ENCODE data around the gene MAP3K19.
"Not testable (repeated sequence)": the region's sequence is repeated elsewhere in the genome, so short reads cannot be mapped to it uniquely, and the experiment has no call there.

Gene MAP3K19

DNA sequence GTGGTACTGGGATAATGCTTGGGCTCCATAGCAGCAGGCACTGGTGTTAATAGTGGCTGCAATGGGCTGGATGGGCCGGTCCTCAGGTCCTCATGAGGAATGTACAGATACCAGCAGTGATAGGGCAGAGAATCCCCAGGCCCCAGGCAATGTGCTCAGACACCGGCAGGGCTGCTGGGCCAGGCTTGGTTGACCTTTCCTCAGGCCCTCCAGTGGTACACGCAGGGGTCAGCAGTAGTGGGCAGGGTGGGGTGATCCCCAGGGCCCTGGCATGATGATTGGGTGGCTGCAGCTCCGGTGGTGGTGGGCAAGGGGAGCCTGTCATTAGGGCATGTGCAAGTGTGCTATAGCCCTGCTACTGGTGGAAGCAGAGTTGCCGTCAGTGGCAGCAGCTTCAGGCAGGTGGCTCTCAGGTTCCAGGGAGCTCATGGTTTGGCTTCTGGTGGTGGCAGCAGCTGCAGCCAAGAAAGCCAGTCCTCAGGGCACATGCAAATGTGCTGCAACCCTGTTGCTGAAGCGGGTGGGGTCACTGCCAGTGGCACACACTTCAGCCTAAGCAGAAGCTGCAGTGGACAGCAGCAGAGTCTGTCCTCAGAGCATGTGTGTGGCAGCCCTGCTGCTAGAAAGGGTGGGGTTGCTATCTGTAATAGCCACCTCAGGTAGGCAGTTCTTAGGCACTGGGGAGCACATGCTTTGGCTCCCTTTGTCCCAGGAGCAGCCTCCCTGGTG, 71.8 kb downstream of the MAP3K19 start:
- TF ChIP-seq TARDBP (IDR thresholded peaks at IDR 0.05) = no peak
- no peak for TF ChIP-seq SP1 (IDR thresholded peaks at IDR 0.05)
- no peak for TF ChIP-seq SUZ12 (IDR thresholded peaks at IDR 0.05)
- CTCF ChIA-PET = no interaction called here
- POLR2A ChIA-PET = no interaction called here
- DNase-seq (ENCODE audit: extremely low spot score) = no peak

DNA sequence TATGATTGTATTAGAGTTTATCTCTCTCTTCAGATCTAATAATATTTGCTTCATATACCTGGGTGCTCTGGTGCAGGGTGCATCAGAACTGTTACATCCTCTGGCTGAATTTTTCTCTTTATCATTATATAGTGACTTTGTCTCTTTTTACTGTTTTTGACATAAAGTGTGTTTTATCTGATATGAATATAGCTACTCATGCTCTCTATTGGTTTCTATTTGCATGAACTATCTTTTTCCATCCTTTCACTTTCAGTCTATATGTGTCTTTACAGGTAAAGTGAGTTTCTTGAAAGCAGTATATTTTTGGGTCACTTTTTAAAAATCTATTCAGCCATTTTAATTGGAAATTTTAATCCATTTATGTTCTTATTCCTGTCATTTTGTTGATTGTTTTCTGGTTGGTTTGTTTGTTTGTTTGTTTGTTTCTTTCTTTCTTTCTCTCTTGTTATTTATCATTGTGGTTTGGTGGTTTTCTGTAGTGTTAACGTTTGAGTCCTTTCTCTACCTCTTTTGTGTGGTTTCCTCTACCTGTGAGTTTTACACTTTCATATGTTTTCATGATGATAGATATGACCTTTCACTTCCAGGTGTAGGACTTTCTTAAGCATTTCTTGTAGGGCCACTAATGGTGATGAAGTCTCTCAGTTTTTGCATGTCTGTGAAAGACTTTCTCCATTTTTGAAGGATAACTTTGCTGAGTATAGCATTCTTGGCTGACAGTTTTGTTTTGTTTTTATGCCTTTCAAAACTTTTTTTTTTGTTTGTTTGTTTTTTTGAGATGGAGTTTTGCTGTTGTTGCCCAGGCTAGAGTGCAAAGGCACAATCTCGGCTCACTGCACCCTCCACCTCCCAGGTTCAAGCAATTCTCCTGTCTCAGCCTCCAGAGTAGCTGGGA, 73.8 kb downstream of the MAP3K19 start:
- no peak for DNase-seq (ENCODE audit: extremely low spot score)
- CTCF ChIA-PET = no interaction called here
- no peak for TF ChIP-seq BHLHE40 (IDR thresholded peaks at IDR 0.05; ENCODE audit: borderline replicate concordance)
- TF ChIP-seq LEF1 (IDR thresholded peaks at IDR 0.05; ENCODE audit: borderline replicate concordance) = no peak
- TF ChIP-seq CTBP1 (IDR thresholded peaks at IDR 0.05; ENCODE audit: borderline replicate concordance) = no peak
- no peak for TF ChIP-seq ARNT (IDR thresholded peaks at IDR 0.05)
- TF ChIP-seq, protein P1, sequence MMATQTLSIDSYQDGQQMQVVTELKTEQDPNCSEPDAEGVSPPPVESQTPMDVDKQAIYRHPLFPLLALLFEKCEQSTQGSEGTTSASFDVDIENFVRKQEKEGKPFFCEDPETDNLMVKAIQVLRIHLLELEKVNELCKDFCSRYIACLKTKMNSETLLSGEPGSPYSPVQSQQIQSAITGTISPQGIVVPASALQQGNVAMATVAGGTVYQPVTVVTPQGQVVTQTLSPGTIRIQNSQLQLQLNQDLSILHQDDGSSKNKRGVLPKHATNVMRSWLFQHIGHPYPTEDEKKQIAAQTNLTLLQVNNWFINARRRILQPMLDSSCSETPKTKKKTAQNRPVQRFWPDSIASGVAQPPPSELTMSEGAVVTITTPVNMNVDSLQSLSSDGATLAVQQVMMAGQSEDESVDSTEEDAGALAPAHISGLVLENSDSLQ (IDR thresholded peaks at IDR 0.05) = no peak
- POLR2A ChIA-PET = no interaction called here

DNA sequence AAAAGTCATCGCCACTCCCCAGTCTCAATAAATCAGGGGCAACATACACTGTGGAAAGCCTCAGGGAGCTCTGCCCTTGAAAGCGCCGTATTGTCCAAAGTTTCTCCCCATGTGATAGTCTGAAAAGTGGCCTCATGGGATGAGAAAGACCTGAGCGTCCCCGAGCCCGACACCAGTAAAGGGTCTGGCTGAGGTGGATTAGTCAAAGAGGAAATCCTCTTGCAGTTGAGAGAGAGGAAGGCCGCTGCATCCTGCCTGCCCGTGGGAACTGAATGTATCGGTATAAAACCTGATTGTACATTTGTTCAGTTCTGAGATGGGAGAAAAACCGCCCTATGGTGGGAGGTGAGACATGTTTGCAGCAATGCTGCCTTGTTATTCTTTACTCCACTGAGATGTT, 80.1 kb downstream of the MAP3K19 start:
- DNase-seq (ENCODE audit: extremely low spot score); POLR2A ChIA-PET; CTCF ChIA-PET: not testable (repeated sequence)

DNA sequence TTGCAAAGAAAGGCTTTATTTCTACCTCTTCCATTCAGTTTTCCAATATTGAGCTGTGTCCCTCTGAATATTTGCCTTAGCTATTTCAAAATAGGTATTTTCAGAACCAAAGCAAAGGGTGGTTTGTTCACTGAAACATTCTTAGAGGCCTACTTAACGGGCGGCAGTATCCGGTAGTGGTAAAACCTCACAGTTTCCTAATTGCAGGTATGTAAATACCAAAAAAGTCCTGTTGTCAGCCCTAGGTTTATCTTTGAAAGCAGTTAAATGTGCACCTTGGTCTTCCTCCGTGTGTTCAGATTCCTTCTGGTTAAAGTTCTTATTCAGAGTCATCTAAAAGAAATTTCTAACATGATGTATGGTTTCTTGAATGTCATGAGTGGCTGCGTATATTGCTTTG, 89.8 kb downstream of the MAP3K19 start:
- ChIA-PET POLR2A (no interaction called here), CTCF (no interaction called here)
- TF ChIP-seq HDGF (IDR thresholded peaks at IDR 0.05; ENCODE audit: borderline replicate concordance) (no peak), SP1 (IDR thresholded peaks at IDR 0.05) (no peak), SUZ12 (IDR thresholded peaks at IDR 0.05) (no peak), LEF1 (IDR thresholded peaks at IDR 0.05; ENCODE audit: borderline replicate concordance) (no peak), BHLHE40 (IDR thresholded peaks at IDR 0.05; ENCODE audit: borderline replicate concordance) (no peak), FOXM1 (IDR thresholded peaks at IDR 0.05; ENCODE audit: borderline replicate concordance) (no peak), NFRKB (IDR thresholded peaks at IDR 0.05) (no peak), ELF4 (IDR thresholded peaks at IDR 0.05) (no peak), FOXK2 (IDR thresholded peaks at IDR 0.05) (no peak), L3MBTL2 (conservative IDR thresholded peaks at IDR 0.05) (no peak), CTBP1 (IDR thresholded peaks at IDR 0.05; ENCODE audit: borderline replicate concordance) (no peak)
- TF ChIP-seq, protein P1 (IDR thresholded peaks at IDR 0.05) = no peak
- no peak for DNase-seq (ENCODE audit: extremely low spot score)

DNA sequence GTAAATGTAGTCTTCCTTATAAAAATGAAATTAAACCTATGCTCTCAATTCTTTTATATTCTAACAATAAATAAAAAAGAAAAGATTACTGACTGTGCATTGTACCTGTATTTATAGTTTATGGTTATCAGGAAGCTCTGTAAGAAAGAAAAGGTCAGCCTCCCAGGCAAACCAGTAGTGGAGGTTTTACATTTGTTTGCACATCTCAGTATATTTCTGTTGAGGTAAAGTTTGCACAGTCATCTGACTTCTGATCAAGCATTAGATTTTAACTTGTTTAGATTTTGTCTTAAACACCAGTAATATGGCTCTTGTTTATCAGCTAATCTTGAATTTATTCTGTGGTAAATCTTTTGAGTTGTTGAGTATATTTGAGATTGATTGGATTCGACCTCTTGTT, 91.5 kb downstream of the MAP3K19 start:
- TF ChIP-seq FOXK2 (IDR thresholded peaks at IDR 0.05) (no peak), ELF4 (IDR thresholded peaks at IDR 0.05) (no peak), SUZ12 (IDR thresholded peaks at IDR 0.05) (no peak), TARDBP (IDR thresholded peaks at IDR 0.05) (no peak), BHLHE40 (IDR thresholded peaks at IDR 0.05; ENCODE audit: borderline replicate concordance) (no peak), ARNT (IDR thresholded peaks at IDR 0.05) (no peak), CTBP1 (IDR thresholded peaks at IDR 0.05; ENCODE audit: borderline replicate concordance) (no peak), LEF1 (IDR thresholded peaks at IDR 0.05; ENCODE audit: borderline replicate concordance) (no peak)
- TF ChIP-seq, protein P1 (IDR thresholded peaks at IDR 0.05) = no peak
- DNase-seq (ENCODE audit: extremely low spot score) = no peak
- ChIA-PET POLR2A (no interaction called here), CTCF (no interaction called here)

DNA sequence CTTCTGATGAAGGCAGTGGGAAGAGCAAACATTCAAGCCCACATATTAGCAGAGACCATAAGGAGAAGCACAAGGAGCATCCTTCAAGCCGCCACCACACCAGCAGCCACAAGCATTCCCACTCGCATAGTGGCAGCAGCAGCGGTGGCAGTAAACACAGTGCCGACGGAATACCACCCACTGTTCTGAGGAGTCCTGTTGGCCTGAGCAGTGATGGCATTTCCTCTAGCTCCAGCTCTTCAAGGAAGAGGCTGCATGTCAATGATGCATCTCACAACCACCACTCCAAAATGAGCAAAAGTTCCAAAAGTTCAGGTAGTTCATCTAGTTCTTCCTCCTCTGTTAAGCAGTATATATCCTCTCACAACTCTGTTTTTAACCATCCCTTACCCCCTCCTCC, 93.2 kb downstream of the MAP3K19 start:
- DNase-seq (ENCODE audit: extremely low spot score) = no peak
- CTCF ChIA-PET = no interaction called here
- POLR2A ChIA-PET = no interaction called here
- no peak for TF ChIP-seq ELF4 (IDR thresholded peaks at IDR 0.05)
- no peak for TF ChIP-seq ZNF384 (IDR thresholded peaks at IDR 0.05)
- no peak for TF ChIP-seq SUZ12 (IDR thresholded peaks at IDR 0.05)

DNA sequence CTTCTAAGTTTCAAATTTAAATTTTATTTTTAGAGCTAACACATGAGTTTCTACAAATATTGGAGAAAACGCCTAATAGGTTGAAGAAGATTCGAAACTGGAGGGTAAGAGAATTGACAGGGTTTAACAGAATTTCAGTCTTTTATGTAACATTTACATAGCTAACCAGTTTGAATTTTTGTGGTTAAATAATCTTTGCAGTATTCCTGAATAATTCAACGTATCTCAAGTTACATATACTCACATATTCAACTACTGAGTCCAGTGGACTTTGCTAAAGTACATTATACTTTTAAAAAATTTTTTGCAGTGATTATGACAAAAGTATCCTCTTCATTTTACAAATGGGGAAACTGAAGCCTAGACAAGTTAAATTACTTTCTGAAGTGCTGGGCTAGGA, 94.6 kb downstream of the MAP3K19 start:
- no peak for DNase-seq (ENCODE audit: extremely low spot score)
- ChIA-PET POLR2A (no interaction called here), CTCF (no interaction called here)
- no peak for TF ChIP-seq FOXM1 (IDR thresholded peaks at IDR 0.05; ENCODE audit: borderline replicate concordance)
- no peak for TF ChIP-seq FOXA1 (IDR thresholded peaks at IDR 0.05)
- no peak for TF ChIP-seq FOXK2 (IDR thresholded peaks at IDR 0.05)
- no peak for TF ChIP-seq NFRKB (IDR thresholded peaks at IDR 0.05)
- no peak for TF ChIP-seq CTBP1 (IDR thresholded peaks at IDR 0.05; ENCODE audit: borderline replicate concordance)
- no peak for TF ChIP-seq HDGF (IDR thresholded peaks at IDR 0.05; ENCODE audit: borderline replicate concordance)
- TF ChIP-seq, protein P1 (IDR thresholded peaks at IDR 0.05) = no peak
- no peak for TF ChIP-seq SP1 (IDR thresholded peaks at IDR 0.05)
- no peak for TF ChIP-seq TARDBP (IDR thresholded peaks at IDR 0.05)
- no peak for TF ChIP-seq LEF1 (IDR thresholded peaks at IDR 0.05; ENCODE audit: borderline replicate concordance)
- TF ChIP-seq SUZ12 (IDR thresholded peaks at IDR 0.05) = no peak
- no peak for TF ChIP-seq ARNT (IDR thresholded peaks at IDR 0.05)
- no peak for TF ChIP-seq BHLHE40 (IDR thresholded peaks at IDR 0.05; ENCODE audit: borderline replicate concordance)
- no peak for TF ChIP-seq ZNF384 (IDR thresholded peaks at IDR 0.05)
- TF ChIP-seq ELF4 (IDR thresholded peaks at IDR 0.05) = no peak
- TF ChIP-seq L3MBTL2 (conservative IDR thresholded peaks at IDR 0.05) = no peak
